Measurements from ENCODE around the gene ZMYND11.

ZMYND11 gene

GRCh38 chr10:135132-135600 lies at the start of gene ZMYND11:
Gene ZMYND11, plus strand, starts transcription at chr10:135455. Its CDS starts 44,558 bp downstream, at chr10:180013.
- no peak for DNase-seq

- DNase-seq, result no peak
Measured at GRCh38 chr10:86031-86430, 49.2 kb upstream of the ZMYND11 start.

DNA sequence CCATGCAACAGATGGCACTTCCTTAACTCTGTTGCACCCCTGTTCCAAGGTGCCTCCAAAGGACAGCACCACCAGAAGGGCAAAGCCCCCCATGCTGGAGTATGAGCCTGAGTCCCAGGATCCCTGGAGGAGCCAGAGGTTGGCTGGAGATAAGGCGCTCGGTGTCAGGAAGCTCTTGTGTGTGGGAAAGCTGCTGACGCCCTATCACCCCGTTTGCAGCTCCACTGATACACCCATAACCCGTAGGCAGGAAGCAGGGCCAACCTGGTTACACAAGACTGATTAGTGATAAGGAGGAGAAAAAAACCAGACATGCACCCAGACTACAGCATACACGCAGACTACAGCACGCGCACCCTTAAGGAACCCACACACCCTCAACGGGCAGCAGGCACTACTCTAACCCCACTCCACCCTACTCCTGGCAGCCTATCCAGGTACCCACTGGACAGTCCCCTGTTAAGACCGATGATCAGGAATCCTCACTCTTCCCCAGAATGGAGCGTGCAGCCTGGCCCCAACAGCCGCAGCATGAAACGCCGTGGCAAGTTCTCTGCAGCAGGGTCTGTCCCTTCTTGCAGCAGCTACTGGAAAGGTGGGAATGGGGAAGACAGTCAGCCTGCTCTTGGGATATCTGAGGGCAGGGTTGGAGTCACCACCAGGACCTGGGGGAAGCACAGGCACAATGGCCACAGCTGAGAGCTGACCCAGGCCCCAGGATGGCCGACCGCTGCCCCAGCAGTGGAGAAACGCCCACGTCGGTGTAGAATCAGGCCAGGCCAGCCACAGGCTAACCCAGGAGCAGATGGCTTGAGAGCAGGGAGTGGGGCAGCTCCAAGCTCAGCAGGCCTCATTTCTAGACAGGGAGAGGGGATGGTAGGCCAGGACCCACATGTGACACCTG lies 47.8 kb upstream of the ZMYND11 start:
- no peak for DNase-seq

GRCh38 chr10:88253-88652 lies 47.0 kb upstream of the ZMYND11 start:
- no peak for DNase-seq

DNA sequence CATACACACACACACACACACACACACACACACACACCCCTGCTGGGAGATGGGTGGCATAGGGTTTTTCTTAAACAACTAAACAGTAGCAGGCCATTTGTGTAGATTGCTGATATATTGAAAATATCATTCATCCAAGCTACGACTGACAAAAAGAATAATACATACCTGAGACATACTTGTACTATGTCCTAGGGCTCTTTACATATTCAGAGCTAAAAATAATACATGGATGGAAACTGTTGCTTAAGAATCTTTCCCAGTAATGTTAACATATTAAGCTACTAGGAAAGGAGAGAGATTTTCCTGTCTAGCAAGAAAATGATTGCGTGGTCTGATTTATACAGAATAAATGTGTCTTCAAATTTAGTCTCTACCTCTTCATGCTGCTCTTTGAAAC lies 46.0 kb upstream of the ZMYND11 start:
- no peak for DNase-seq

DNA sequence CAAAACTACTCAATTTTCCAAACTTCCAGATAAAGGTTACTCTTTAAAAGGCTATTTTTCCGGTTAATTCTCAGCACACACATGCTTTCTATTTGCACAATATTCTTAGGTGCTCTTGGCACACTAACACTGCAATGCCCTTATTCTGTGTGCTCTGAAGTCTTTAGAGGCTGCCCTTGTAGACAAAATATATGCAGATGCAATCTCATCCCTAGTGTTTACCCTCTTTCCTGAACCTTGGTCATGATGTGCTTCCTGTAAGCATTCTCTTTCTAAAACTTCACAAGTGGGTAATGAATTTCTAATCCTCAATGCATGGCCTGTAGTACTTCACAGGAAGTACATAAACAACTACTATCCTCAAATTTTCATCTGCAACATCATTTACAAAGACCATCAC lies 45.1 kb upstream of the ZMYND11 start:
- DNase-seq, result no peak

GRCh38 chr10:91313-91712 lies 43.9 kb upstream of the ZMYND11 start:
- no peak for DNase-seq

DNA sequence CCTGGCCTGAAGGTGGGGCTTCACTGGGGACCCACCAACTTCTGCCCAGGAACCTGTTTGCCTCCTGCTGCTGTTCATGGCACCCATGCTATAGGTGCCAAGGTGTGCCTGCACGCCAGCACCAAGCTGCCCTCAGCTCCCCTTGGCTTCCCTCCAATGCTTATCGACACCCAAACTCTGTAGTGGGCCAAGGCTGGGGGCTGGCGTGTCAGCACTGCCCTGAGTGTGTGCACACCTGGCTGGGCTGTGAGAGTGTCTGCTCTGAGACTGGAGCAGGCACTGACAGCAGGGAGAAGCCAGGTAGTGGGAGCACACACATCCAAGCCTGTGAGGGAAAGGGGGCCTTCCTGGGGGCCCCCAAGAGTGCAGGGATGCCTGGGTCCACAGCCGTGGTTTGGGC lies 43.1 kb upstream of the ZMYND11 start:
- DNase-seq, result no peak

- no peak for DNase-seq
Measured at GRCh38 chr10:92846-93245, 42.4 kb upstream of the ZMYND11 start.

- no peak for DNase-seq
Measured at GRCh38 chr10:94613-95012, 40.6 kb upstream of the ZMYND11 start.

DNA sequence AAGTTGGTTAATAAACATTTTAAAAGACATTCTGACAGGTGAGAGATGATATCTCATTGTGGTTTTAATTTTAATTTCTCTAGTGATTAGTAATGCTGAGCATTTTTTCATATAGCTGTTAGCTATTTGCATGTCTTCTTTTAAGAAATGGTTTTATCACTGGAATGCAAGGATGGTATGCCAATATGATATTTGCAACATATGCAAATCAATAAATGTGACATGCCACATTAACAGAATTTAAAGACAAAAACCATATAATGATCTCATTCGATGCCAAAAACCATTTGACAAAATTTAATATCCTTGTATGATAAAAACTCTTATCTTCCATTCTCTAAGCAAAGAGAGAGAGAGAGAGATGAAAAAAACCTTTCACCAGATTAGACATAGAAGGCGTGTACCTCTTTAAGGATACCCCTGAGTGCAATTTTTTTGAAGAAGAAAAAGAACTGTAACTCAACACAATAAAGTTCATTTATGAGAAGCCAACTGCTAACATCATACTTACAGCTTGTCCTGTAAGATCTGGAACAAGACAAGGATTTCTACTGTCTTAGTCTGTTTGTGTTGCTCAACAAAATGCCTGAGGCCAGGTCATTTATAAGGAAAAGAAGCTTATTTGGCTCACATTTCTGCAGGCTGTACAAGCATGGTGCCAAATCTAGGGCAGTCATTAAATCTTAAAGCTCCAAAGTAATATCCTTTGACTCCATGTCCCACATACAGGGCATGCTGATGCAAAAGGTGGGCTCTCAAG lies 39.7 kb upstream of the ZMYND11 start:
- DNase-seq, result no peak

DNA sequence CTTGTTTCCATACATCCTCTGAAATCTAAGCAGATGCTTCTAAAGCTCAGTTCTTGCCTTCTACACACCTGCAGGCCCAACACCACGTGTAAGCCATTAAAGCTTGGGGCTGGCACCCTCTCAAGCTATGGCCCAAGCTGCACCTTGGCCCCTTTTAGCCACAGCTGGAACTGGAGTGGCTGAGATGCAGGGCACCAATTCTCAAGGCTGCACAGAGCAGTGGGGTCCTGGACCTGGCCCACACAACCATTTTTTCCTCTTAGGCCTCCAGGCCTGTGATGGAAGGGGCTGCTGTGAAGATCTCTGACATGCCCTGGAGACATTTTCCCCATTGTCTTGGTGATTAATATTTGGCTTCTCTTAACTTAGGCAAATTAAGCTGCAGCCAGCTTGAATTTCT lies 38.8 kb upstream of the ZMYND11 start:
- DNase-seq, result no peak

GRCh38 chr10:104416-104815 lies 30.8 kb upstream of the ZMYND11 start:
- no peak for DNase-seq

DNA sequence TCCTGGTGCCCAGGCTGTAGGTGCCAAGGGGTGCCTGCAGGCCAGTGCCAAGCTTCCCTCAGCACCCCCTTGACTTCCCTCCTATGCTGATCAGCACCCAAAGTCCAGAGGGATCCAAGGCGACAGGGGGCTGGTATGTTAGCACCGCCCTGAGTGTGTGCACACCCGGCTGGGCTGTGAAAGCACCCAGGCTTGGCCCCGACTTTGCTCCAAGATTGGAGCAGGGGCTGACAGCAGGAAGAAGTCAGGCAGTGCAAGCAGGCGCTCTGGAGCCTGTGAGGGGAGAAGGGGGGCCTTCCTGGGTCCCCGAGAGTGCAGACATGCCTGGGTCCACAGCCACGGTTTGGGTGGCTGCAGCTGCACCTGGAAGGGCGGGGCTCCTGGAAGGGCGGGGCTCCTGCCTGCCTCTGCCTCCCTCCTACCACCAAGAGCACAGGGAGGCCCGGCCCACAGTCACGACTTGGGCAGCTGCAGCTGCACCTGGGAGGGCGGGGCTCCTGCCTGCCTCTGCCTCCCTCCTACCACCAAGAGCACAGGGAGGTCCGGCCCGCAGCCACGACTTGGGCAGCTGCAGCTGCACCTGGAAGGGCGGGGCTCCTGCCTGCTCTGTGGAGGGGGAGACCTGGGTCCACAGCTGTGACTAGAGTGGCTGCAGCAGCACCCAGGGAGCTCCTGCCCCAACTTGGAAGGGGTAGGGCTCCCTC lies 30.2 kb upstream of the ZMYND11 start:
- no peak for DNase-seq

DNA sequence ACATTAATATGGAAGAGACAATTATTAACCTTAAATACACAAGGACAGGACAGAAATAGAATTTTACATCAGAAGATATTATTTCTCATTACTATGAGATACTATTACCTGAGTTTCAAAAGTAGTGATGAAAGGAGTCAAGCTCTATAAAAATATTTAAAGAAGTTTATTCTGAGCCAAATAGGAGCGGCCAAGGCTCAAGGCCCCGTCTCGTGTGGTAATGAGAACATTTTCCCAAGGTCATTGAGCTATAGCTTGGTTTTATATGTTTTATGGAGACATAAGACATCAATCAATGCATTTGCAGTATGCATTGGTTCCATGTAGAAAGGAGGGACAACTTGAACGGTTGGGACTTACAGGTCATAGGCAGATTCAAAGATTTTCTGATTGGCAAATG lies 29.4 kb upstream of the ZMYND11 start:
- no peak for DNase-seq

DNA sequence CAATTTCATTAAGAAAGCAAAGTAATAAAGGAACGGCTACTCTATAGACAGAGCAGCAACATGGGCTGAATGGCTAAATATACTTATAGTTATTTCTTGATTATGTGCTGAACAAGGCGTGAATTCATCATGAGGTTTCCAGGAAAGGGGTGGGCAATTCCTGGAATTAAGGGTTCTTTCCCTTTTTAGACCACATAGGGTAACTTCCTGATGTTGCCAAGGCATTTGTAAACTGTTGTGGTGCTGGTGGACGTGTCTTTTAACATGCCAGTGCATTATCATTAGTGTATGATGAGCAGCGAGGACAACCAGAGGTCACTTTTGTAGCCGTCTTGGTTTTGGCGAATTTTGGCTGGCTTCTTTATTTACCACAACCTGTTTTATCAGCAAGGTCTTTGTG lies 28.5 kb upstream of the ZMYND11 start:
- DNase-seq, result no peak

- no peak for DNase-seq
Measured at GRCh38 chr10:112246-112645, 23.0 kb upstream of the ZMYND11 start.

DNA sequence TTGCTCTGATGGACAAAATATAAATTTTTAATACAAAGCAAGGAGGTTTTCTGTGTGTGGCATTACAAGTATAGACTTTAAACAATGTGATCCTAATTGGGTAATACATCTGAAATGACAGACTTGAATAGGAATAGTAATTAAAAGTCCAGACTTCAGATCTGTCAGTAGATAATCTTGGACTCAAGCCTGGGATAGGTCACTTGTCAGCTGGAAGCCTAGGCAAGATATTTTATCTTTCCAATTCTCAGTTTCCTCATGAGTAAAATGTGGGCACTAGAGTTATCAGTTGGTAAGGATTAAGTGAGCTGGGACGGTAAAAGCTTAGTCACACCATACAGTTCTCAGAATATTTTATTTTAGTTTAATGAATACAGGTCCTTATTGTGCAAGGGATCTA lies 10.4 kb upstream of the ZMYND11 start:
- DNase-seq, result no peak

GRCh38 chr10:127612-128432 lies 7.4 kb upstream of the ZMYND11 start:
- no peak for DNase-seq

- DNase-seq, result no peak
Measured at GRCh38 chr10:129810-130209, 5.4 kb upstream of the ZMYND11 start.

DNA sequence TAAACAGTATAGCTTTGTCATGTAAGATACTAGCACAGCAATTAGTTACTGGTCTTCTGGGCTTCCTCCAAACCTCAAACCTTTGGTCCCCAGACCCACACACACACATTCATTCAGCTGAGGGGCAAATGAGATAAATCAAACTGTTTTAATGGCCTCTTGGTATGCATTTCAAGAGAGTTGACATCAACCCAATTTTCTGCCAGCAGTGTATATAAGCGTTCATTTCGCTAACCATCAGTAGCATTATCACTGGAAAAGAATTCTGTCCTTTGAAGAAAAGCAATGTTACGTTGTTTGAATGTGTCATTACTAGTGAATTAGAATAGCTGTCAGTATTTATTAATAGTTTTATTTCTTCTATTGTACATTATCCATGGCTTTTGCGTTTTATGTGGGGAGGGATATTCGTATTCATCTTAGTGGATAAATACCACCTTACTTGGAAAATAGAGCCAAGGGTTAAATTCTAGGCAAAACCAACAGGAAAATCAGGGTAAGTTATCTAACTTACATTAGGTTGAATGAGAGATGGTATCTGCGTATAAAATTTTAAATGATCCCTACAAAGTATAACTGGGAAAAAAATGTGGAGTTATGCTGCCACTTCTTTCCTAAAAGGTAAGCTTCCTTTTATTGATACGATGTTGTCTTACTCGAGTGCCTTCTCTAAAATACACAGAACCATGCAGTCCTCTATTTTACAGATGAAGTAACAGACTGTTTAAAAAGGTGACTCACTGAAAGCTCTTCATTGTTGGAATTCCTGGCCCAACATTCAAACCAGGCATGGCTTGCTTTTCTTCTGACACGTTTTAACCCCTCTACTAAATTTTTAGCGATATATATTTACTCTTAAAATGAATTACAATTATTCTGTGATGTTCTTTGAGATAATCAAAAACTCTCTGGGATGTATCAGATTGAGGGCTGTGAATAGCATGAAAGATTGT lies 2.0 kb upstream of the ZMYND11 start:
- DNase-seq, result no peak
